ENCODE data around the gene STAC3. TPM values are rescaled to one million over a fixed set of nuclear protein-coding genes. Genes with fewer than 3 reads are reported as not detected.
A peak's percentile ranks its signal among the peaks of the same experiment; 100 is the strongest.

Gene STAC3
- total RNA-seq, 1 experiment from 2014 or later = 2.5 TPM

- Histone ChIP-seq H3K9me3 (ENCODE audit: control insufficient read depth in 1 of 2, insufficient read depth in 1 of 2, low read depth in 1 of 2, low read length in 2 of 2) (no peaks in the 10 kb centered on the region), H3K27ac (ENCODE audit: low read depth, low read length) (no peak overlapping the region), H3K9ac (ENCODE audit: low read length) (no peak overlapping the region), H4K20me1 (ENCODE audit: insufficient read depth) (no peaks in the 10 kb centered on the region), H3K4me3 (replicated peaks in 1 of 2; ENCODE audit: low read depth in 1 of 2, low read length in 2 of 2) (no peak overlapping the region), H2AFZ (ENCODE audit: low read depth, low read length, poor library complexity, severe bottlenecking) (no peak overlapping the region), H3K4me1 (ENCODE audit: control insufficient read depth in 1 of 2, insufficient read depth in 2 of 2, low read length in 2 of 2) (peaks cover 6 to 17% of the 10 kb centered on the region in 2 experiments; a peak in 3 of 4 replicates), H3K9me2 (ENCODE audit: insufficient read depth) (no peaks in the 10 kb centered on the region), H3K36me3 (ENCODE audit: control insufficient read depth in 1 of 2, insufficient read depth in 2 of 2, low read length in 2 of 2) (peaks cover 15 to 34% of the 10 kb centered on the region in 2 experiments), H3K4me2 (ENCODE audit: low read length) (no peak overlapping the region), H3K27me3 (ENCODE audit: insufficient read depth, low read length) (no peaks in the 10 kb centered on the region), H3K79me2 (ENCODE audit: insufficient read depth, low read length) (peaks cover 30% of the 10 kb centered on the region)
- ATAC-seq = no peak
- ChIA-PET CTCF (interaction anchor here (2.1 to 3.3 kb wide), 3 partner anchors 10 to 19 kb away, joined by 10 to 64 read pairs (median 27); no protein-coding TSS in a partner anchor), POLR2A (no interaction called here), RAD21 (ENCODE audit: low non-redundant PET in 1 of 2, low total read pairs in 2 of 2, uncharacterized antibody in 2 of 2, unreplicated experiment in 2 of 2) (no interaction called here)
- no peak for DNase-seq (ENCODE audit: low read depth, low spot score)
- TF ChIP-seq POLR2A (IDR thresholded peaks at IDR 0.05; ENCODE audit: borderline replicate concordance, extremely low read depth, insufficient read depth, insufficient read length) (no peak), ZFX (IDR thresholded peaks at IDR 0.05) (0 out of 2 replicates have a peak, but pooled peaks have one; percentile 11), ZNF274 (IDR thresholded peaks at IDR 0.05; ENCODE audit: low read depth, low read length) (no peak)
- intact Hi-C loops (cut with micrococcal nuclease) = no loop called here
- no TSS peak for BruUV-seq (replicated peaks)
Observed at GRCh38 chr12:57232156-57232756, 18.7 kb downstream of the STAC3 start.

- H3K4me2 ChIP-seq (ENCODE audit: low read length) = peak overlapping the region; percentile 94
- H3K27me3 ChIP-seq (ENCODE audit: insufficient read depth, low read length) = no peaks in the 10 kb centered on the region
- ChIA-PET POLR2A (no interaction called here), CTCF (interaction anchor here (3.1 to 3.3 kb wide), 2 partner anchors 11 to 18 kb away, joined by 27 to 64 read pairs; no protein-coding TSS in a partner anchor), RAD21 (ENCODE audit: low non-redundant PET in 1 of 2, low total read pairs in 2 of 2, uncharacterized antibody in 2 of 2, unreplicated experiment in 2 of 2) (no interaction called here)
- no peak for DNase-seq (ENCODE audit: low read depth, low spot score)
- H3K27ac ChIP-seq (ENCODE audit: low read depth, low read length) = peak overlapping the region; percentile 88; the same call in 1 of the 2 replicates
- H2AFZ ChIP-seq (ENCODE audit: low read depth, low read length, poor library complexity, severe bottlenecking) = no peak overlapping the region
- no peaks in the 10 kb centered on the region for H3K9me3 ChIP-seq (ENCODE audit: control insufficient read depth in 1 of 2, insufficient read depth in 1 of 2, low read depth in 1 of 2, low read length in 2 of 2)
- peaks cover 15 to 34% of the 10 kb centered on the region in 2 experiments for H3K36me3 ChIP-seq (ENCODE audit: control insufficient read depth in 1 of 2, insufficient read depth in 2 of 2, low read length in 2 of 2)
- no peaks in the 10 kb centered on the region for H4K20me1 ChIP-seq (ENCODE audit: insufficient read depth)
- ATAC-seq = no peak
- peaks cover 6 to 17% of the 10 kb centered on the region in 2 experiments; a peak in 3 of 4 replicates for H3K4me1 ChIP-seq (ENCODE audit: control insufficient read depth in 1 of 2, insufficient read depth in 2 of 2, low read length in 2 of 2)
- no TSS peak for BruUV-seq (replicated peaks)
- peak overlapping the region; percentile 93 for H3K9ac ChIP-seq (ENCODE audit: low read length)
- peak overlapping the region; percentile 71 to 86 for H3K4me3 ChIP-seq (replicated peaks in 1 of 2; ENCODE audit: low read depth in 1 of 2, low read length in 2 of 2)
- TF ChIP-seq SRF (IDR thresholded peaks at IDR 0.05; ENCODE audit: low read depth) = no peak
- intact Hi-C loops (cut with micrococcal nuclease) = no loop called here
- H3K9me2 ChIP-seq (ENCODE audit: insufficient read depth) = no peaks in the 10 kb centered on the region
- H3K79me2 ChIP-seq (ENCODE audit: insufficient read depth, low read length) = peaks cover 30% of the 10 kb centered on the region
Observed at GRCh38 chr12:57231276-57232021, 19.5 kb downstream of the STAC3 start.
